Natural killer cell (primary cell): ENCODE measurements around the gene MTMR12. TPM values are rescaled to one million over a fixed set of nuclear protein-coding genes. Genes with fewer than 3 reads are reported as not detected.

ENCODE experiments used
- ATAC-seq, 3 donors: fragments of 150-1000 bp in 2 of 3; fragments of 200-7000 bp in 1 of 3; cut with Tn5 transposase; 1 replicate in 1 of 3; 2 replicates in 2 of 3; pipeline ENCODE4 v1.10.0; 2021; ENCODE audit warnings: mild to moderate bottlenecking in 2 of 3, moderate library complexity in 2 of 3
- DNase-seq, 2 donors: peaks; one replicate each; pipeline versions ENCODE4 v3.0.0 to v3.0.0-alpha.2; 2013 to 2021; ENCODE audit warnings: mixed read lengths in 1 of 2
- H3K27ac ChIP-seq: one replicate; pipeline ENCODE4 v1.5.1; 2013; ENCODE audit warnings: mild to moderate bottlenecking, low read length
- H3K27me3 ChIP-seq: one replicate; pipeline ENCODE4 v1.6.1; 2013; ENCODE audit warnings: low read length; ENCODE audit not compliant: control insufficient read depth, insufficient read depth
- H3K36me3 ChIP-seq: one replicate; pipeline ENCODE4 v1.6.1; 2013; ENCODE audit warnings: low read length; ENCODE audit not compliant: control insufficient read depth, insufficient read depth
- H3K4me1 ChIP-seq: one replicate; pipeline ENCODE4 v1.6.1; 2013; ENCODE audit warnings: low read length; ENCODE audit not compliant: control insufficient read depth, insufficient read depth
- H3K4me3 ChIP-seq: one replicate; pipeline ENCODE4 v1.5.1; 2013; ENCODE audit warnings: low read length
- H3K9me3 ChIP-seq: one replicate; pipeline ENCODE4 v1.6.1; 2013; ENCODE audit warnings: low read length; ENCODE audit not compliant: control insufficient read depth, insufficient read depth
- H3K27ac Mint-ChIP-seq, 2 donors: one replicate each; pipeline ENCODE4 v1.8.0; 2022; ENCODE audit warnings: mild to moderate bottlenecking in 2 of 2, mixed read lengths in 2 of 2, moderate library complexity in 1 of 2
- H3K27me3 Mint-ChIP-seq, 2 donors: one replicate each; pipeline ENCODE4 v1.8.0; 2022; ENCODE audit warnings: low read depth in 2 of 2, mixed read lengths in 2 of 2
- H3K36me3 Mint-ChIP-seq: one replicate; pipeline ENCODE4 v1.8.0; 2022; ENCODE audit warnings: mixed read lengths
- H3K4me1 Mint-ChIP-seq, 2 donors: one replicate each; pipeline ENCODE4 v1.8.0; 2022; ENCODE audit warnings: mixed read lengths in 2 of 2
- H3K4me3 Mint-ChIP-seq: one replicate; pipeline ENCODE4 v1.8.0; 2022; ENCODE audit warnings: mild to moderate bottlenecking, moderate library complexity, mixed read lengths
- H3K9me3 Mint-ChIP-seq, 2 donors: one replicate each; pipeline ENCODE4 v1.8.0; 2022; ENCODE audit warnings: mixed read lengths in 2 of 2
- CTCF ChIP-seq: fragments of 200-600 bp; IDR thresholded peaks from one replicate; pipeline ENCODE4 v1.8.0; 2022; ENCODE audit warnings: antibody characterized with exemption
- WGBS: methylation state at CpG from one replicate; pipeline ENCODE4 v1.1.7; 2013; ENCODE audit warnings: missing lambda C conversion rate; ENCODE audit not compliant: insufficient coverage; 5-methylcytosine and 5-hydroxymethylcytosine counted together
- intact Hi-C: fragments of 100-400 bp; cut with micrococcal nuclease; formaldehyde crosslinking; loops from one replicate; pipeline ENCODE4 v1.14.2; 2022
- total RNA-seq, 4 donors: library from RNA; stranded (reverse); fragments of 120-200 nt in 1 of 4; gene quantifications; one replicate each; pipeline versions ENCODE4 v1.2.3 to v1.2.4, GENCODE V29; 2013 to 2022

MTMR12 gene
- total RNA-seq, 3 donors from 2014 or later (not counting 1 experiment from before 2014, with no cell fraction given): 36.9 to 47.7 (median 39.8) TPM

GRCh38 chr5:32285510-32286138, 27.1 kb downstream of the MTMR12 start:
- ATAC-seq: no peak
- H3K9me3 ChIP-seq: no peaks in the 10 kb centered on the region
- 87% methylated on average over 5 of the region's 5 CpGs for WGBS

GRCh38 chr5:32283539-32284377, 29.0 kb downstream of the MTMR12 start:
- no peaks in the 10 kb centered on the region for H3K36me3 ChIP-seq
- Mint-ChIP-seq H3K9me3 (no peaks in the 10 kb centered on the region), H3K4me1 (peaks cover 54 to 63% of the 10 kb centered on the region in 2 donors), H3K4me3 (peak overlapping the region; percentile 25), H3K27me3 (no peaks in the 10 kb centered on the region), H3K27ac (peak overlapping the region; percentile 81 to 94), H3K36me3 (no peaks in the 10 kb centered on the region)
- H3K27me3 ChIP-seq: no peaks in the 10 kb centered on the region
- H3K4me3 ChIP-seq: no peak overlapping the region
- no peaks in the 10 kb centered on the region for H3K9me3 ChIP-seq
- DNase-seq (peak in 1 of 2 donors; percentile 41), ATAC-seq (peak; percentile 84 to 91 (median 87))
- peak overlapping the region; percentile 9 for H3K27ac ChIP-seq
- H3K4me1 ChIP-seq: peaks cover 26% of the 10 kb centered on the region
- no peak for TF ChIP-seq CTCF
- intact Hi-C loops: loop anchor here (1.0 kb wide), 2 partner anchors 29 to 42 kb away; partner anchors contain the start of gene MTMR12
- WGBS: 92% methylated on average over 8 of the region's 9 CpGs

More at GRCh38 chr5:32285510-32286138, 27.1 kb downstream of the MTMR12 start:
- Histone ChIP-seq H3K4me3 (no peak overlapping the region), H3K27ac (no peak overlapping the region), H3K27me3 (no peaks in the 10 kb centered on the region), H3K4me1 (peaks cover 19% of the 10 kb centered on the region), H3K36me3 (no peaks in the 10 kb centered on the region)
- TF ChIP-seq CTCF: no peak
- Mint-ChIP-seq H3K27me3 (no peaks in the 10 kb centered on the region), H3K9me3 (no peaks in the 10 kb centered on the region), H3K4me3 (no peak overlapping the region), H3K4me1 (peaks cover 61 to 65% of the 10 kb centered on the region in 2 donors), H3K36me3 (no peaks in the 10 kb centered on the region), H3K27ac (peak overlapping the region; percentile 66 to 71)
- intact Hi-C loops: no loop called here
- DNase-seq: no peak

- Mint-ChIP-seq H3K4me1 (peaks cover 52 to 63% of the 10 kb centered on the region in 2 donors), H3K27me3 (no peaks in the 10 kb centered on the region), H3K27ac (peak overlapping the region; percentile 81 to 94), H3K4me3 (no peak overlapping the region), H3K9me3 (no peaks in the 10 kb centered on the region), H3K36me3 (no peaks in the 10 kb centered on the region)
- H3K27me3 ChIP-seq: no peaks in the 10 kb centered on the region
- DNase-seq: no peak
- peak overlapping the region; percentile 9 for H3K27ac ChIP-seq
- WGBS: 100% methylated on average over 1 of the region's 1 CpG
- TF ChIP-seq CTCF: no peak
- intact Hi-C loops: loop anchor here (1.0 kb wide), 2 partner anchors 29 to 42 kb away; partner anchors contain the start of gene MTMR12
- no peaks in the 10 kb centered on the region for H3K9me3 ChIP-seq
- no peak for ATAC-seq
- H3K4me3 ChIP-seq: no peak overlapping the region
- H3K4me1 ChIP-seq: peaks cover 30% of the 10 kb centered on the region
- H3K36me3 ChIP-seq: no peaks in the 10 kb centered on the region
Measured at GRCh38 chr5:32283061-32283460, 29.7 kb downstream of the MTMR12 start.
